Spleen (tissue), 11 donors: ENCODE data around the gene NUDT4. TPM values are rescaled to one million over a fixed set of nuclear protein-coding genes. Genes with fewer than 3 reads are reported as not detected.

ENCODE experiments used
- DNase-seq: peaks from one replicate; pipeline ENCODE4 v3.0.0-alpha.2; 2020
- H3K27ac ChIP-seq, 8 donors: fragments of 200-600 bp; sonication (generic) in 7 of 8; 1 replicate in 4 of 8; 2 replicates in 4 of 8; pipeline versions ENCODE4 v1.5.0 to v1.8.0; 2016 to 2021; ENCODE audit warnings: inconsistent platforms in 4 of 8, mild to moderate bottlenecking in 4 of 8, moderate library complexity in 1 of 8
- H3K27me3 ChIP-seq, 7 donors: fragments of 200-600 bp; sonication (generic) in 6 of 7; replicated peaks in 1 of 7; 1 replicate in 4 of 7; 2 replicates in 3 of 7; pipeline versions ENCODE4 v1.5.0 to v1.8.0; 2016 to 2021; ENCODE audit warnings: inconsistent platforms in 3 of 7, mild to moderate bottlenecking in 1 of 7
- H3K36me3 ChIP-seq, 6 donors: fragments of 200-600 bp; sonication (generic) in 5 of 6; 1 replicate in 4 of 6; 2 replicates in 2 of 6; pipeline versions ENCODE4 v1.5.0 to v1.8.0; 2016 to 2021; ENCODE audit warnings: inconsistent platforms in 2 of 6
- H3K4me1 ChIP-seq, 6 donors: fragments of 200-600 bp; sonication (generic) in 5 of 6; 1 replicate in 3 of 6; 2 replicates in 3 of 6; pipeline versions ENCODE4 v1.5.0 to v1.8.0; 2016 to 2021; ENCODE audit warnings: inconsistent platforms in 3 of 6
- H3K4me3 ChIP-seq, 8 donors: fragments of 200-600 bp; sonication (generic) in 7 of 8; 1 replicate in 4 of 8; 2 replicates in 4 of 8; pipeline versions ENCODE4 v1.5.0 to v1.8.0; 2016 to 2021; ENCODE audit warnings: inconsistent platforms in 4 of 8, mild to moderate bottlenecking in 4 of 8, moderate library complexity in 2 of 8
- H3K9me3 ChIP-seq, 8 donors: fragments of 200-600 bp; sonication (generic) in 7 of 8; 1 replicate in 4 of 8; 2 replicates in 4 of 8; pipeline versions ENCODE4 v1.5.0 to v1.8.0; 2016 to 2021; ENCODE audit warnings: inconsistent platforms in 4 of 8
- POLR2A ChIP-seq, 3 donors: fragments of 450-650 bp; IDR thresholded peaks; one replicate each; pipeline ENCODE4 v1.5.1; 2017; ENCODE audit warnings: antibody characterized with exemption in 3 of 3, mild to moderate bottlenecking in 1 of 3
- POLR2AphosphoS5 ChIP-seq, 3 donors: sonication (generic); formaldehyde crosslinking; IDR thresholded peaks; one replicate each; pipeline ENCODE4 v1.5.1; 2017; ENCODE audit warnings: antibody characterized with exemption in 3 of 3
- WGBS, 5 donors: extraction: QIAGEN DNeasy Blood & Tissue Kit in 3 of 5; methylation state at CpG; one replicate each; pipeline versions ENCODE4 v1.1.5 to v1.1.7; 2013 to 2018; 5-methylcytosine and 5-hydroxymethylcytosine counted together
- intact Hi-C: fragments of 100-400 bp; cut with DNase I; formaldehyde crosslinking; loops from one replicate; pipeline ENCODE4 v1.15.0; 2023; ENCODE audit warnings: low total_unique reads
- polyA plus RNA-seq, 3 donors: library from polyadenylated mRNA; stranded (reverse); fragments of 200-250 nt; gene quantifications; one replicate each; pipeline ENCODE4 v1.2.1, GENCODE V29; 2013
- total RNA-seq, 7 donors: library from RNA; depleted of rRNA in 3 of 7; stranded (reverse); fragments of >200 nt in 3 of 7; fragmentation: NEBNext Ultra II Directional in 4 of 7; extraction: Animal tissue kit (Norgen Biotek cat#: 25700) in 4 of 7; gene quantifications; one replicate each; pipeline versions ENCODE4 v1.1.0 to v1.2.1, GENCODE V29; 2016 to 2021
- TF ChIP-seq, protein P1 (sequence below), 11 experiments: fragments of 200-600 bp in 7 of 11; fragments of 450-650 bp in 4 of 11; sonication (generic) in 4 of 11; IDR thresholded peaks in 8 of 11; conservative IDR thresholded peaks in 3 of 11; 1 replicate in 7 of 11; 2 replicates in 4 of 11; pipeline versions ENCODE4 v1.4.0 to v1.8.0; 2016 to 2021; ENCODE audit warnings: antibody characterized with exemption in 11 of 11, inconsistent platforms in 4 of 11, mild to moderate bottlenecking in 1 of 11
- donor health status: healthy with polysubstance abuse.
- donor health status: DM: no; HTN: no; CAD: no; lungs with moderate emphysema.
- donor health status: DM: no; HTN: no; CAD: no.
- donor health status: Bipolar disorder and iron deficiency.
- donor health status: healthy.
- donor health status: DM: no; HTN: no; CAD: no.
- donor health status: DM: yes; HTN: yes; CAD: no.

The NUDT4 gene
- total and polyA plus RNA-seq, 10 donors, result 14.9 to 59.3 (median 42.2) TPM

DNA sequence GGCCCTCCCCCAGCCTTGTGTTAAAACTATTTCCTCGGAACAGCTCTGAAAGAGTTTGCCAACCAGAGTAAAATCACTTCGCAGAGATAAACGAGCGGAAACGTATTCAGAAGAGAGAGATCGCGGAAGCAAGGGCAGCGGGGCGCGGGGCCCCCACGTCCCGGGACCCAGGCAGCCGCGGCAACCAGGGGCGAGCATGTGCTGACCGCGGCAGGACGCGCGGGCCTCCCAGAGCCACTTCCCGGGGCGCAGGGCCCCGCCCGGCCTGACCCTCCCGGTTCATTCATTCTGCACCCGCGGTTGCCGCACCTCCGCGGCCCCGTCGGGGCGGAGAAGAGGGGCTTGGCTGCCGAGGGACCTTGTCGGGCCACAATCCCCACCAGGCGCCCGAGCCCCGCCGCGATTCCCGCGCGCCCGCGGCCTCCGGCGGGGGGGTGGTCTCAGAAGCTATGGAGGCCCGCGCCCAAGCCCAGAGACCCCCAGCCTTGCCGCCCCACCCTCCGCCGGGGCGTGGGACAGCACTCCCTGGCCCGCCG, 63.4 kb downstream of the NUDT4 start:
- H3K36me3 ChIP-seq, result no peaks in the 10 kb centered on the region
- H3K4me3 ChIP-seq, result peak overlapping the region; percentile 91 to 100 (median 99)
- WGBS, 5 donors, result 0 to 1% (median 0%) methylated on average over 19 to 55 of the region's 55 CpGs
- H3K9me3 ChIP-seq, result no peaks in the 10 kb centered on the region
- peak overlapping the region; percentile 73 to 96 (median 95) for H3K27ac ChIP-seq
- intact Hi-C loops, result no loop called here
- TF ChIP-seq, protein P1, sequence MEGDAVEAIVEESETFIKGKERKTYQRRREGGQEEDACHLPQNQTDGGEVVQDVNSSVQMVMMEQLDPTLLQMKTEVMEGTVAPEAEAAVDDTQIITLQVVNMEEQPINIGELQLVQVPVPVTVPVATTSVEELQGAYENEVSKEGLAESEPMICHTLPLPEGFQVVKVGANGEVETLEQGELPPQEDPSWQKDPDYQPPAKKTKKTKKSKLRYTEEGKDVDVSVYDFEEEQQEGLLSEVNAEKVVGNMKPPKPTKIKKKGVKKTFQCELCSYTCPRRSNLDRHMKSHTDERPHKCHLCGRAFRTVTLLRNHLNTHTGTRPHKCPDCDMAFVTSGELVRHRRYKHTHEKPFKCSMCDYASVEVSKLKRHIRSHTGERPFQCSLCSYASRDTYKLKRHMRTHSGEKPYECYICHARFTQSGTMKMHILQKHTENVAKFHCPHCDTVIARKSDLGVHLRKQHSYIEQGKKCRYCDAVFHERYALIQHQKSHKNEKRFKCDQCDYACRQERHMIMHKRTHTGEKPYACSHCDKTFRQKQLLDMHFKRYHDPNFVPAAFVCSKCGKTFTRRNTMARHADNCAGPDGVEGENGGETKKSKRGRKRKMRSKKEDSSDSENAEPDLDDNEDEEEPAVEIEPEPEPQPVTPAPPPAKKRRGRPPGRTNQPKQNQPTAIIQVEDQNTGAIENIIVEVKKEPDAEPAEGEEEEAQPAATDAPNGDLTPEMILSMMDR (IDR thresholded peaks at IDR 0.05 in 8 of 11, conservative IDR thresholded peaks at IDR 0.05 in 3 of 11), result no peak
- peak in 2 of 3 donors; percentile 13 to 51 for TF ChIP-seq POLR2AphosphoS5 (IDR thresholded peaks at IDR 0.05)
- no peaks in the 10 kb centered on the region for H3K27me3 ChIP-seq
- DNase-seq, result peak; percentile 92
- peaks cover 41 to 62% (median 58%) of the 10 kb centered on the region in 6 donors for H3K4me1 ChIP-seq

DNA sequence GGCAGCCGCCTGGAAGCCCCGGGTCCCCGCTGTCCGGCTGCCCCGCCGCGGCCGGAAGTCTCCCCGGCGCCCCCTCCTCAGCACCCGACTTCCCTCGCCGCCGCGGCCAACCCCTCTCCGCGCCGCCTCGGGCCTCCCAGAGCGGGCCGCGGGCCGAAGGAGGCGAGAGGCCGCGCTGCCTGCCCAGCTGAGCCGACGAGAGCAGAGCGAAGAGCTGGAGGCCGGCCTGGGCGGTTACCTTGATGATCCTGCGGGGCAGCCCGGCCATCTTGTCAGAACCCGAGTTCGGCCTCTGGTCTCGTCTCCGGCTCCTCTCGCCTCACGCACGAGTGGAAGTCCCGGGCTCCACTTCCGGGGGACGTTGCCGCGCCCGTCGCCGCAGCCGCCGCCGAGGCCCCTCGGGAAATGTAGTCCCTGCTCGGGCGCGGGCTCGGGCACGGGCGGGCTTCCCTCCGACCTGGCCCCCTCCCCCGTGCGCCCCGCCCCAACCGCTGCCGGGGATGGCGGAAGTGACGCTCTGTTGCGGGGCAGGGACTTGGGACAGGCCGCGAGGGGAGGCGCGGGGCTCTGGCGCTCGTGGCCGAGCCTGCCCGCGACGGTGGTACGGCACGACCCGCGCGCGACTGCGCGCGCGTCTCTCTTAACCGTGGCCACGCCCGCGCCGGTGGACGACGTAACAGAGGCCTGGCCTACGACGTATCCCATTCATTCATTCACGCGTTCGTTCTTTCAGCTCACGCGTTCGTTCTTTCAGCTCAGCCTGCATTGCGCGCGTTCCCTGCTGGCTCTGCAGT, 64.1 kb downstream of the NUDT4 start, which contains the start of gene UBE2N:
Gene UBE2N (minus strand): TSS at position 331 of the 794 bp plus-strand sequence. CDS start 63 bp downstream, at position 268.
- peak in 2 of 3 donors; percentile 27 to 38 for TF ChIP-seq POLR2A (IDR thresholded peaks at IDR 0.05)
- TF ChIP-seq, protein P1 (IDR thresholded peaks at IDR 0.05 in 8 of 11, conservative IDR thresholded peaks at IDR 0.05 in 3 of 11), result peak in 2 of 11 experiments; percentile 20 to 21
- TF ChIP-seq POLR2AphosphoS5 (IDR thresholded peaks at IDR 0.05), result peak; percentile 90 to 95 (median 91)
- Histone ChIP-seq H3K4me3 (peak within 1 kb of the TSS; percentile 91 to 100 (median 99)), H3K9me3 (no peaks in the 10 kb centered on the region), H3K4me1 (peaks cover 37 to 55% (median 51%) of the 10 kb centered on the region in 6 donors), H3K27ac (peak within 1 kb of the TSS; percentile 73 to 96 (median 95)), H3K36me3 (no peaks in the 10 kb centered on the region), H3K27me3 (no peaks in the 10 kb centered on the region)
- 0% methylated on average over 19 to 105 of the region's 105 CpGs for WGBS, 5 donors
- DNase-seq, result peak; percentile 100
- intact Hi-C loops, result no loop called here

DNA sequence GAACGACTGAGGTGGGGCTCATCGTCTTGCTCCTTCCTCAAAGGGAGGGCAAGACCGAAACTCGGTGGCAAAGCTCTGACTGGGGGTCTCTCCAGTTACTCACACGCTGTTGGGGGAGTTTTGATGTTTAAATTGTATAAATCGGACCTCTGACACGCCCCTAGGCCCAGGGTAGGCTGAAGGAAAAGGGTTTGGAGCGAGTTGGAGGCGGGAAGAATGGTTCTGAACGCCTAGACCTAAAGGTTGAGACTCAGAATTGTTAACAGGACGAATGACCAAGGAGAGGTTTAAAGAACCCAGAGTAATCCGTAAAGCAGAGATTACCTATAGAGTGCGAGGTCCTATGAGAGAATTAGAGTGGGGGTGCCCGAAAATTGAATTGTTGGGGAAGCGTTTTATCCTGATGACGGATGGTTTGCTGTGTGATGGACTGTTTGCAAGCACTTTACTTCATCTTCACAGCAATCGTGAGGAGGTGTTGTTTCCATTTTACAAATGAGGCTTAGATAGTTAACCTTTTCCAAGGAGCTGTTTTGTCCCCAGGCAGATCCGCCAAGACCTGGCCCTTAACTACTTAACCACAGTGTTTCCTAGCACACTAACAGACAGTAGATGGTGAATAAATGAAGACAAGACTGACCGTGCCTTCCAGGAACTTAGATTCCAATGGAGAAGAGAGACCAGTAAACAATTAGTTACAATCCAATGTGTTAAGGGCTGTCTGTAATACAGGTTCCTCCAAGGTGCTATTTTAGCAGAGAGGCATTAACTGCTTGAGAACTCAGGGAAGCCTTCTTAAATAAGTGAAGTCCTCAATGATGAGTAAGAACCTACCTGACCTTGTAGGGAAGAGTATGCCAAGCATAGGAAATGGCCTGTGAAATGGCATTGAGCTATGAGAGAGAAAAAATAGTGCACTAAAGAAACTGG, 65.0 kb downstream of the NUDT4 start:
- no peak for DNase-seq

DNA sequence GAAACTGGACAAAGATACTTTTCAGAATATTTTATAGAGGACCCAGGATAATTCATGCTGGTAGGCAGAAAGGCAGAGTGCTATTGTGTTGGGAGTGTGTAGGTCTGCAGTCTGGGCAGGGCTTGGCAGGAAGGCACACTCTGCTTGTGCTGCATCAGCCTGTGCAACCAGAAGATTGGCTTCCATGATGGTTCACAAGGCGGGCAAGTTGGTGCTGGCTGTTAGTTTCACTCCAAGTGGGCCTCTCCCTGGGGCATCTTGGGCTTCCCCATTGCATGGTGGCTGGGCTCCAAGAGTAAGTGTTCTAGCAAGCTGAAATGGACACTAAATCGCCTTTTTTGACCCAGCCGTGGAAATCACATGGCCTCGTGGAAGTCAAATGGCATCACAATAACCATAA, 65.9 kb downstream of the NUDT4 start:
- Histone ChIP-seq H3K36me3 (no peaks in the 10 kb centered on the region), H3K27ac (no peak overlapping the region), H3K4me3 (no peak overlapping the region), H3K4me1 (peaks cover 22 to 38% (median 33%) of the 10 kb centered on the region in 6 donors), H3K27me3 (no peaks in the 10 kb centered on the region), H3K9me3 (no peaks in the 10 kb centered on the region)
- 86 to 100% (median 91%) methylated on average over 4 of the region's 4 CpGs for WGBS, 5 donors
- no peak for DNase-seq
- intact Hi-C loops, result no loop called here
- TF ChIP-seq POLR2A (IDR thresholded peaks at IDR 0.05), result no peak
- TF ChIP-seq POLR2AphosphoS5 (IDR thresholded peaks at IDR 0.05), result no peak

More for the DNA sequence above, 65.0 kb downstream of the NUDT4 start:
- no peaks in the 10 kb centered on the region for H3K27me3 ChIP-seq
- 6 to 14% (median 8%) methylated on average over 19 of the region's 19 CpGs for WGBS, 5 donors
- TF ChIP-seq POLR2A (IDR thresholded peaks at IDR 0.05) (no peak), POLR2AphosphoS5 (IDR thresholded peaks at IDR 0.05) (no peak)
- H3K36me3 ChIP-seq, result no peaks in the 10 kb centered on the region
- H3K9me3 ChIP-seq, result no peaks in the 10 kb centered on the region
- peak overlapping the region; percentile 73 to 96 (median 95) for H3K27ac ChIP-seq
- peak overlapping the region; percentile 91 to 100 (median 99) for H3K4me3 ChIP-seq
- H3K4me1 ChIP-seq, result peaks cover 29 to 47% (median 42%) of the 10 kb centered on the region in 6 donors
- intact Hi-C loops, result no loop called here
